Esophagus muscularis mucosa (tissue), 4 donors: ENCODE data around the gene POGK. TPM values are rescaled to one million over a fixed set of nuclear protein-coding genes. Genes with fewer than 3 reads are reported as not detected.
"Not testable (repeated sequence)": the region's sequence is repeated elsewhere in the genome, so short reads cannot be mapped to it uniquely, and the experiment has no call there.

Experiments used
- DNase-seq: peaks from one replicate; pipeline ENCODE4 v3.0.0-alpha.2; 2017; ENCODE audit errors: extremely low spot score
- H3K27ac ChIP-seq, 4 donors: fragments of 200-600 bp; sonication (generic); replicated peaks in 1 of 4; 1 replicate in 3 of 4; 2 replicates in 1 of 4; pipeline ENCODE4 v1.5.1; 2016 to 2019; ENCODE audit warnings: mild to moderate bottlenecking in 1 of 4
- H3K27me3 ChIP-seq, 4 donors: fragments of 200-600 bp; sonication (generic); one replicate each; pipeline versions ENCODE4 v1.5.1 to v1.6.0; 2016 to 2019
- H3K36me3 ChIP-seq, 4 donors: fragments of 200-600 bp; sonication (generic); one replicate each; pipeline ENCODE4 v1.5.1; 2016 to 2019
- H3K4me1 ChIP-seq, 4 donors: fragments of 200-600 bp; sonication (generic); one replicate each; pipeline ENCODE4 v1.5.1; 2016 to 2019
- H3K4me3 ChIP-seq, 4 donors: fragments of 200-600 bp; sonication (generic); 1 replicate in 2 of 4; 2 replicates in 2 of 4; pipeline ENCODE4 v1.5.1; 2016 to 2019; ENCODE audit warnings: mild to moderate bottlenecking in 4 of 4, moderate library complexity in 1 of 4
- H3K9me3 ChIP-seq, 4 donors: fragments of 200-600 bp; sonication (generic); 1 replicate in 3 of 4; 2 replicates in 1 of 4; pipeline ENCODE4 v1.5.1; 2016 to 2019
- EP300 ChIP-seq: sonication (generic); formaldehyde crosslinking; IDR thresholded peaks from one replicate; pipeline ENCODE4 v1.6.1; 2017; ENCODE audit warnings: antibody characterized with exemption
- POLR2A ChIP-seq: fragments of 450-650 bp; IDR thresholded peaks from one replicate; pipeline ENCODE4 v1.6.1; 2017; ENCODE audit warnings: antibody characterized with exemption, moderate library complexity, mild to moderate bottlenecking, low read depth
- POLR2AphosphoS5 ChIP-seq, 2 donors: sonication (generic); formaldehyde crosslinking; IDR thresholded peaks; one replicate each; pipeline ENCODE4 v1.6.1; 2017; ENCODE audit warnings: antibody characterized with exemption in 2 of 2
- WGBS: methylation state at CpG from one replicate; pipeline ENCODE4 v1.1.5; 2018; 5-methylcytosine and 5-hydroxymethylcytosine counted together
- intact Hi-C: fragments of 100-400 bp; cut with DNase I; formaldehyde crosslinking; loops from one replicate; pipeline ENCODE4 v1.15.1; 2023
- total RNA-seq, 4 donors: library from RNA; depleted of rRNA; stranded (reverse); fragments of >200 nt; gene quantifications; one replicate each; pipeline versions ENCODE4 v1.1.0 to v1.2.1, GENCODE V29; 2016
- TF ChIP-seq, protein P1 (sequence below), 3 experiments: fragments of 200-600 bp in 2 of 3; fragments of 450-650 bp in 1 of 3; sonication (generic) in 2 of 3; IDR thresholded peaks; one replicate each; pipeline ENCODE4 v1.5.1; 2017 to 2019; ENCODE audit warnings: antibody characterized with exemption in 3 of 3, mild to moderate bottlenecking in 2 of 3, moderate library complexity in 1 of 3

POGK gene
- total RNA-seq, 4 donors from 2014 or later = 28.7 to 43.5 (median 36.4) TPM

DNA sequence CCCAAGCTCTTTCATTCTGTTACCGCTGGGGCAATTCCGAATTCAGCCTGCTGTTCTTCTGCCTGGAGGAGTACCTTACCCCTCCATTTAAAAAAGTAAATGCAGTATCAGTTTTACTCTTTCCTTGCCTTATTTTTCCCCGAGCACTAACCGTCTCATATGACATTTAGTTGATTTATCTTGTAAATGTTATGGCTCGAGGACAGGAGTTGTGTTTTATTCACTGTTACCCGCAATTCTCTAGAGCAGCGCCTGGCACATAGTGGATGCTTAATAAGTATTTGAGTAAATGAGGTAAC, 37.2 kb downstream of the POGK start:
- no peaks in the 10 kb centered on the region for H3K27me3 ChIP-seq
- peak overlapping the region; percentile 36 to 96 (median 68) for H3K27ac ChIP-seq

DNA sequence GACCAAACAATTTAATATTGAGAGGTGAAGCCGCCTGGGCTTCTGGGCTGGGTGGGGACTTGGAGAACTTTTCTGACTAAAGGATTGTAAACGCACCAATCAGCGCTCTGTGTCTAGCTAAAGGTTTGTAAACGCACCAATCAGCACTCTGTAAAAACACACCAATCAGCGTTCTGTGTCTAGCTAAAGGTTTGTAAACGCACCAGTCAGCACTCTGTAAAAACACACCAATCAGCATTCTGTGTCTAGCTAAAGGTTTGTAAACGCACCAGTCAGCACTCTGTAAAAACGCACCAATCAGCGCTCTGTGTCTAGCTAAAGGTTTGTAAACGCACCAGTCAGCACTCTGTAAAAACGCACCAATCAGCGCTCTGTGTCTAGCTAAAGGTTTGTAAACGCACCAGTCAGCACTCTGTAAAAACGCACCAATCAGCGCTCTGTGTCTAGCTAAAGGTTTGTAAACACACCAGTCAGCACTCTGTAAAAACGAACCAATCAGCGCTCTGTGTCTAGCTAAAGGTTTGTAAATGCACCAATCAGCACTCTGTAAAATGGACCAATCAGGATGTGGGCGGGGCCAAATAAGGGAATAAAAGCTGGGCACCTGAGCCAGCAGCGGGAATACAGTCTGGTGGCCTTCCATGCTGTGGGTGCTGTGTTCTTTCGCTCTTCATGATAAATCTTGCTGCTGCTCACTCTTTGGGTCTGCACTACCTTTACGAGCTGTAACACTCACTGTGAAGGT, 39.1 kb downstream of the POGK start:
- H3K4me3 ChIP-seq, H3K27ac ChIP-seq, intact Hi-C loops, H3K9me3 ChIP-seq, H3K27me3 ChIP-seq, H3K36me3 ChIP-seq: not testable (repeated sequence)
- DNase-seq = peak; percentile 62
- 91% methylated on average over 21 of the region's 21 CpGs for WGBS
- peaks cover 22 to 28% (median 25%) of the 10 kb centered on the region in 4 donors for H3K4me1 ChIP-seq

More for the DNA sequence above, 37.2 kb downstream of the POGK start:
- DNase-seq = no peak
- WGBS = 1% methylated on average over 7 of the region's 7 CpGs
- intact Hi-C loops = no loop called here
- Histone ChIP-seq H3K4me1 (peaks cover 27 to 41% (median 38%) of the 10 kb centered on the region in 4 donors), H3K4me3 (peak overlapping the region; percentile 86 to 95 (median 90)), H3K9me3 (no peaks in the 10 kb centered on the region), H3K36me3 (no peaks in the 10 kb centered on the region)
- TF ChIP-seq, protein P1, sequence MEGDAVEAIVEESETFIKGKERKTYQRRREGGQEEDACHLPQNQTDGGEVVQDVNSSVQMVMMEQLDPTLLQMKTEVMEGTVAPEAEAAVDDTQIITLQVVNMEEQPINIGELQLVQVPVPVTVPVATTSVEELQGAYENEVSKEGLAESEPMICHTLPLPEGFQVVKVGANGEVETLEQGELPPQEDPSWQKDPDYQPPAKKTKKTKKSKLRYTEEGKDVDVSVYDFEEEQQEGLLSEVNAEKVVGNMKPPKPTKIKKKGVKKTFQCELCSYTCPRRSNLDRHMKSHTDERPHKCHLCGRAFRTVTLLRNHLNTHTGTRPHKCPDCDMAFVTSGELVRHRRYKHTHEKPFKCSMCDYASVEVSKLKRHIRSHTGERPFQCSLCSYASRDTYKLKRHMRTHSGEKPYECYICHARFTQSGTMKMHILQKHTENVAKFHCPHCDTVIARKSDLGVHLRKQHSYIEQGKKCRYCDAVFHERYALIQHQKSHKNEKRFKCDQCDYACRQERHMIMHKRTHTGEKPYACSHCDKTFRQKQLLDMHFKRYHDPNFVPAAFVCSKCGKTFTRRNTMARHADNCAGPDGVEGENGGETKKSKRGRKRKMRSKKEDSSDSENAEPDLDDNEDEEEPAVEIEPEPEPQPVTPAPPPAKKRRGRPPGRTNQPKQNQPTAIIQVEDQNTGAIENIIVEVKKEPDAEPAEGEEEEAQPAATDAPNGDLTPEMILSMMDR (IDR thresholded peaks at IDR 0.05) = peak in 2 of 3 experiments; percentile 38 to 42
- TF ChIP-seq POLR2A = no peak

DNA sequence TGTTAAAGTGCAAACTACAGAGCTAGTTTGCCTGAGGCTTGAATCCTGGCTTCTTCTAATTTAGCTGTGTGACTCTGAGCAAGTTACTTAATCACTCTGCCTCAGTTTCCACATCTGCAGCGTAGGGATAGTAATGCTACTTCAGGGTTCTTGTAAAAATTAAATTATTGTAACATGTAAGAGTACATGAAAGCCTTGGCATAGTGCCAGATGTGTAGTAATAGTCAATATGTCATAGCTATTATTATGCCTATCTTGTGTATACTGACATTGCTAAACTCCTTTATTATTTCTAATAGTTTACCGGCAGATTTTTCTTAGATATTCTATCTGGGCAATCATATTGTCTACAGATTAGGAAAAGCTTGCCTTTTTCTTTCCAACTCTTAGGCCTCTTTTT, 43.6 kb downstream of the POGK start:
- no peaks in the 10 kb centered on the region for H3K9me3 ChIP-seq
- no peak for TF ChIP-seq POLR2AphosphoS5 (IDR thresholded peaks at IDR 0.05)
- no peak for TF ChIP-seq POLR2A
- TF ChIP-seq, protein P1 (IDR thresholded peaks at IDR 0.05) = no peak
- TF ChIP-seq EP300 = no peak
- no peak overlapping the region for H3K27ac ChIP-seq
- 40% methylated on average over 2 of the region's 2 CpGs for WGBS
- intact Hi-C loops = no loop called here
- DNase-seq = no peak
- no peaks in the 10 kb centered on the region for H3K36me3 ChIP-seq
- peaks cover 0 to 24% (median 15%) of the 10 kb centered on the region in 4 donors for H3K27me3 ChIP-seq
- peaks cover 6 to 9% (median 8%) of the 10 kb centered on the region in 4 donors for H3K4me1 ChIP-seq
- H3K4me3 ChIP-seq = no peak overlapping the region

DNA sequence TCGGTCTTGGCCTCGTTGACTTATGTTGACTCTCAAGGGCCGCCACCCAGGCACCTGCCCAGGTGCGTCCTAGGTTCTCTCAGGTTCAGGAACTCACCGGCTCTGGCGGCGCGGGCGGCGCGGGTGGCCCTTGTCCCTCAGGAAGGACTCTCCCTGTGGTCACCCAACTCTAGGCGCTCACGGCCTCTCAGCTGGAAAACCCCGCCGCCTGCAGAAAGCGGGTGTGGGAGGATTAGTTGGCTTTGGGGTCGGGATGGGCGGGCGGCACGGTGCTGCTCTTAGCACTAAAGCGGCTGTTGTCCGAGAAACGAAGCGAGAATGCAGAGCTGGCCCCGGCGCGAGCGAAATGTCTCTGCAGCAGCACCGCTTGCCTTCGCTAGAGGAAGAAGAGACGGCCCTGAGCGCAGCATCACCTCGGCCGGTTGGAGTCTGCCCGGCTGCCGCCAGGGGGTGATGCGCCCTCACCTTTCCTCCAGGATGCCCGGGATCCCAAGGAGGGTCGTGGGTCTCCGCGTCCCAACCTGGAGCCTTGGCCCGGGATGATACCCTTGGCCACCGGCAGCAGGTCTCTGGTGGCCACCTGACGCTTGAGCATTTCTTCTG, 44.9 kb downstream of the POGK start:
- 23% methylated on average over 4 of the region's 44 CpGs for WGBS
- DNase-seq = no peak

DNA sequence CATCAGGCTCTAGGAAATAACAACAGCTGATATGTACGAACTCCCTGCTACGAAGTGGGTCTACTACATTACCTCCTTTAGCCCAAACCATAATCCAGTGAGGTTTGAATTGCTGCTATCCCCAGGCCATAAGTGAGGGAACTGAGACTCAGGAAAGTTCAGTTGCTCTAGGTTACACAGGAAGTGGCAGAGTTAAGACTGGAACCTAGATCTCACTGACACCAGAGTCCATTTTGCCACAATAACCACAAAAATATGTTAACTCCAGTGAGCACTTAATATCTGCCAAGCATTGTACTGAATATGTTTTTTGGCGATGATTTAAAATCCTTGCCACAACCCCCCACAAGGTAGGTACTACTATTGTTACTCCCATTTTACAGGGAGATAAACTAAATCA, 45.7 kb downstream of the POGK start:
- H3K27ac ChIP-seq = no peak overlapping the region
- intact Hi-C loops = no loop called here
- no peak overlapping the region for H3K4me3 ChIP-seq
- no peaks in the 10 kb centered on the region for H3K36me3 ChIP-seq
- peaks cover 6 to 9% (median 8%) of the 10 kb centered on the region in 4 donors for H3K4me1 ChIP-seq
- no peaks in the 10 kb centered on the region for H3K9me3 ChIP-seq
- no peak for DNase-seq
- peaks cover 0 to 24% (median 15%) of the 10 kb centered on the region in 4 donors for H3K27me3 ChIP-seq
- TF ChIP-seq POLR2A (no peak), EP300 (no peak), POLR2AphosphoS5 (IDR thresholded peaks at IDR 0.05) (no peak)
- TF ChIP-seq, protein P1 (IDR thresholded peaks at IDR 0.05) = no peak
- 86% methylated on average over 3 of the region's 3 CpGs for WGBS

More for the DNA sequence above, 44.9 kb downstream of the POGK start:
- H3K4me1 ChIP-seq = peaks cover 6 to 9% (median 8%) of the 10 kb centered on the region in 4 donors
- intact Hi-C loops = no loop called here
- H3K27ac ChIP-seq = no peak overlapping the region
- TF ChIP-seq EP300 = no peak
- TF ChIP-seq, protein P1 (IDR thresholded peaks at IDR 0.05) = peak; percentile 51 to 76 (median 64)
- H3K9me3 ChIP-seq = no peaks in the 10 kb centered on the region
- H3K4me3 ChIP-seq = peak overlapping the region; percentile 22 to 35 (median 29)
- no peaks in the 10 kb centered on the region for H3K36me3 ChIP-seq
- H3K27me3 ChIP-seq = peaks cover 0 to 24% (median 15%) of the 10 kb centered on the region in 4 donors
